HG03469 (cell line): ENCODE measurements around the gene MTX2.

Experiments used
- ATAC-seq: cut with Tn5 transposase; IDR thresholded peaks from one replicate; pipeline ENCODE4 v1.9.1; 2021; ENCODE audit warnings: mild to moderate bottlenecking, moderate library complexity, moderate number of reproducible peaks; ENCODE audit not compliant: unreplicated experiment

Gene MTX2

DNA sequence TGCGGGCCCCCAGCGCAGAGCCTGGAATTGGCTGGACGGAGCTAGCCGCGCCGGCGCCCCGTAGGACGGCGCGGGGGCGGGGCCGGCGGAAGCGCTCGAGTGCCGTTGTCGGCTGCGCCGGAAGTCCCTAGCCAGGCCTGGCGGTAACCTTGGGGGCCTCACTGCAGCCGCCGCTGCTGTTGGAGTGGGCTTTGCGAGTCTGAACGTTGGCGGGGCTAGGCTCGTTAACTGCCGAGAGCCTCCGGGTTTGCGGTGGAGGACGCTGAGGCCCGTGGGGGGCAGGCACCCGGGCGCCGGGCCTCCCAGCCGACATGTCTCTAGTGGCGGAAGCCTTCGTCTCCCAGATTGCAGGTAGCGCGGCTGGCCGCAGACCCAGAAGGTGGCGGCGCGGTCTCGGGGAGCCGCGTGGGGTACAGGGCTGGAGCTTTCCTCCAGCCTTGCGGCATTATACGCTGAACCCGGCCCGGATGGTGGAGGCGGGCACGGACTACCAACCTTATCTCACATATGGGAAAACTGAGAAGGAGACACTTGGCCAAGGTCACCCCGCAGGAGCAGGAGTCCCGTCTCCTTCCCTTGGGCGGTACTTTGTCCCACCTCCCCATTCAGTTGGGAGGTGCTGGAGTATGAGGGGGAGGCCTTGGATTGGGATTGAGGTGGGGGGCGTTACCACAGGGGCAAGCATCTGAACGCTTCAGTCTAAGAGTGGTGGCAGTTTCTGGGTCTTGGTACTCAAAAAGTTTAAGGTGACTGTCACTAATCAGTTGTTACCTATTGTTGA is at the start of gene MTX2:
TSS of gene MTX2 (plus strand) at position 124 of the 781 bp plus-strand sequence. CDS start at position 312, 188 bp downstream.
- peak; percentile 92 for ATAC-seq

GRCh38 chr2:176227874-176228273 is 41.4 kb upstream of the MTX2 start:
- ATAC-seq: no peak

DNA sequence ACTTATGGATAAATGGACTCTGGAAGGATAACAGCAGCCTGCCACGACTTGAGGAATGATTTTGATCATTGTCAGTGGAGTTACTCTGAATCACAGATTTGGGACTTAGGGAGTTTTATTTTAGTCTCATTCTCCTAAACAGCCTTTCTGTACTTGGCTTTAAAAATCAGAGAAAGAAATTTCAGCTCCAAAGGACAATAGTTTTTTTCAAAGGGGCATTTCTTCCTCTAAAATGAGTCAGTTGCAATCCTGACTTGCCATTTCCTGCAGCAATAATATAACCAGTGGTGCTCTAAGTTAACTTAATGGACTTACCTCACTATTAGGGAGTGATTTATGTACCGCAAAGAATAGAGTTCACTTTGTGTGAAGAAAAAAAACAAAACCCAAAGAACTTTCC is 35.1 kb upstream of the MTX2 start:
- ATAC-seq: no peak

- no peak for ATAC-seq
Measured at GRCh38 chr2:176234940-176235339, 34.3 kb upstream of the MTX2 start.

- ATAC-seq: no peak
Measured at GRCh38 chr2:176237456-176237855, 31.8 kb upstream of the MTX2 start.

DNA sequence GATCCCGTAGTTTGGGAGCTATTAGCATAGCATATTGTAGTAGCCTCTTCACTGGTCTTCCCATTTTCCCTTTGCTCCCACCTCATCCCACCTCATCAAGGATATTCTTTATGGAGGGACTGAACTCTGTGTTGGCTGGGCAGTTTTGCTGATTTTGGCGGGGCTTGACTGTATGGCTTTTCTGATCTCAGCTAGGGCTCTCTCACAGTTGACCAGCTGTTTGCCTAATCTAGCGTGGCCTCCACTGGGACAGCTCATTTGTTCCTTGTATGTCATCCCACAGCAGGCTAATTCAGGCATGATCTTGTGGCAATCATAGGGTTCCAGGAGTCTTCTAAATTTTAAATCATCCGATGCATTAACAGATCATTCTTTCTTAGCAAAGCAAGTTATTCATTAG is 30.2 kb upstream of the MTX2 start:
- no peak for ATAC-seq

- ATAC-seq: no peak
Measured at GRCh38 chr2:176240301-176240700, 28.9 kb upstream of the MTX2 start.

DNA sequence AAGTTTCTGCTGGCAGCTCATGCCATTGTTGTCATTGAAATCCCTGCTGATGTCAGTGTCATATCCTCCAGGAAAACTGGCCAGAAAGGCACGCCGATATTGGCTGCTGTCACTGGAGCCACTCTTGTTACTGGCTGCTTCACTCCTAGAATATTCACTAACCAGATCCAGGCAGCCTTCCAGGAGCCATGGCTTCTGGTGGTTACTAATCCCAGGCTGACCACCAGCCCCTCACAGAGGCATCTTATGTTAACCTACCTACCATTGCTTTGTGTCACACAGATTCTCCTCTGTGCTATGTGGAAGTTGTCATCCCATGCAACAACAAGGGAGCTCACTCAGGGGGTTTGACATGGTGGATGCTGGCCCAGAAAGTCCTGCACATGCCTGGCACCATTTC is 27.0 kb upstream of the MTX2 start:
- ATAC-seq: no peak

- no peak for ATAC-seq
Measured at GRCh38 chr2:176246331-176246730, 22.9 kb upstream of the MTX2 start.

DNA sequence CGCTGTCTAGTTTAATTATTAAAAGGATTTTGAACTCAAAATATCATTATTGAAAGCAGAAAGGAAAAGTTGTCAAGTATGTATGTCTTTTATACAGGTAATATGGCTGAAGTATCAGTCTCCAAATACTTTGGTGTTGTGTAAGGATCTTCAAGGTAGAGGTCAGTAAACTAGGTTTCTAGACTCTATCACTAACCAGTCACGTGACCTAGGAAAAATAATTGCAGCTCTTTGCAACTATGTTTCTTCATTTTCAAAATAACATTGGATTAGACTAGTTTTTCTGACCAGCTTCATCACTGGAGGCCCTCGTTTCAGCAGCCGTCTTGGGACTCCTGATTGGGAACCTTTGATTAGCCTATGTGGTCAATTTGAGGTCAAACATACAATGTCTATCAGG is 21.4 kb upstream of the MTX2 start:
- ATAC-seq: no peak

DNA sequence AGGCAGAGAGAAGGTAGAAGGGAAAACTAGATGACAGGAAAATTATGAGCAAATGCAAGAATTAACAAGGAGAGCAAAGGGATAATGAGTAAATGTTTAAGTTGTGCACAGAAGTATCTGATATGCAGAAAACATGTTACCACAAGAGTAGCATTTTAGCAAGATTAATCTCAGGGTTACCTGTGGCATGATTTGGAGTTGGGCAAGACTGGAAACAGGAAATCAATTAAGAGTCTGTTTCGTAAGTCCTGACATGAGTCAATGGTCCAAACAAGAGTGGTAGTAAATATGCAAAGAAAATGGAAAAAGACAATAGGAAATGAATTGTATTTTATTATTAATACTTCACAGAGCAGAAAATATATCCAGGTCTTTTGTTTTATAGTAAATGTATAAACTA is 17.3 kb upstream of the MTX2 start:
- ATAC-seq: no peak

DNA sequence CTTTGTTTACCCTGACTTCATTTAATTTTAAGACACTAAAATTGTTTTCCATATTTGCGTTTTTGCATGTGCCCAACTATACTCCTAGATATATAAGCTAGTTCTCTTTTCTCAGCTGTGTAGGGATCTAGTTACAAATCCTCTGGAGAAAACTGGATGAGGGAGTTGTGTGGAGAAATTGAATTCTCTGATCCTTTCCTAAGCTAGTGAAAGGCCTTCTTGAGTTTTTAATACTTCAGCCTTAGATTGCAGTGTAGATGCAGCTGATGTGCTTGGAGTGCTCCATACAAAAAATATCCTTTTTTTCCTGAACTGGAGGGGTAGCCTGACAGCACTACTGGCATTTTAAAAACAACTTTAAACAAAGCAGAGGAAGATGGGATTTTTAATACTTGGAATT is 8.6 kb upstream of the MTX2 start:
- ATAC-seq: no peak

DNA sequence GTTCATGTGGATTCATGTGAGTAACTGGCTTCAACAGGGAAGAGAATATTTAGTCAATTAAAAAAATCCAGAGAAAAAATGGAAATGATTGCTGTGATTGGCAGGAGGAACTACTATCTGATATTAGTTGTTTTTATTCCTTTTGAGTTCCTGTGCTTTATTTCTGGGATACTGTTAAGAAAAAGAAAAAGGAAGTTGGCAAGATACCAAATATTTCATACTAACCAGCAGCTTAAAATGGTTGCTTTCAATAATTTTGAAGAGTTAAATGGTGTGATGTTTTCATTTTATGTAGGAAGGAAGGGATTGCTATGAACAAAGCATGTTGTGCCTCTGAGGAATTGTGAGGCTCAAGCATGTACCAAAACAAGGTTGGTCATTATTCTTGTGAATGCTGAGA is 8.1 kb upstream of the MTX2 start:
- ATAC-seq: no peak

DNA sequence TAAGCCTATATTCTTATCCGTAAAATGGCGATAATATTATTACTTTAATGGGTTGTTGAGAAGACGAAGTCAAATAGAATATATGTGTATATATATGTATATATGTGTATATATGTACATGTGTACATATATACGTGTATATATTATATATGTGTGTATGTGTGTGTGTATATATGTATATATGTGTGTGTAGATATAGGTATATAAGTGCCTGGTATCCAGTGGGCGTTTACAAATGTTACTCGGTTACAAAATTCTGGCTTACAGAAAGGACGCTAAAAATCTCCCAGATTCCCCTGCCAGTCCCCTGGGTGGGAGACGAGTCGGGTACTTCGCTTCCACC is 295 bp upstream of the MTX2 start:
- no peak for ATAC-seq

DNA sequence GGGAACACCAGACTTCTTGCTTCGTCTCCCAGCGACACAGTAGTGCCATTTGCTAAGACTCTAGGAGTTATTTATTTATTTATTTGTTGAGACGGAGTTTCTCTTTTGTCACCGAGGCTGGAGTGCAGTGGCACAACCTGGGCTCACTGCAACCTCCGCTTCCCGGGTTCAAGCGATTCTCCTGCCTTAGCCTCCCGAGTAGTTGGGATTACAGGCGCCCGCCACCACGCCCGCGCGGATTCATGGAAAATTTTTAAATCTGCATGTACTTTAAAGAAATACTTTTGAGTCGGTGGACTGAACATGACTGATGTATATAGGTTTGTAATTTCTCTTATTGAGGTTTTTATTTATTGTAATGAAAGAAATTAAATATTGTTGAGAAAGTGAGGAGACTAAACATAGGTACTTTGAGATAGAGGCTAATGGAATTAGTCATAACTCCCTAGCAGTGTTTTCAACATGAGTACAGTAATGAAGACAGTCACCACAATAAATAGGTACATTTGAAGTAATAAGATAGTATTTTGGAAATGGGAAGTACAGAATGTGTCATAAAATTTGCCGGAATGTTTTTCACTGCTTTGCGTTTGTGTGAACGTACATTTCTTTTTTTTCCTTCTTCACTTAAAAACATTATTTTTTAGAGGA is 983 bp downstream of the MTX2 start:
- no peak for ATAC-seq

DNA sequence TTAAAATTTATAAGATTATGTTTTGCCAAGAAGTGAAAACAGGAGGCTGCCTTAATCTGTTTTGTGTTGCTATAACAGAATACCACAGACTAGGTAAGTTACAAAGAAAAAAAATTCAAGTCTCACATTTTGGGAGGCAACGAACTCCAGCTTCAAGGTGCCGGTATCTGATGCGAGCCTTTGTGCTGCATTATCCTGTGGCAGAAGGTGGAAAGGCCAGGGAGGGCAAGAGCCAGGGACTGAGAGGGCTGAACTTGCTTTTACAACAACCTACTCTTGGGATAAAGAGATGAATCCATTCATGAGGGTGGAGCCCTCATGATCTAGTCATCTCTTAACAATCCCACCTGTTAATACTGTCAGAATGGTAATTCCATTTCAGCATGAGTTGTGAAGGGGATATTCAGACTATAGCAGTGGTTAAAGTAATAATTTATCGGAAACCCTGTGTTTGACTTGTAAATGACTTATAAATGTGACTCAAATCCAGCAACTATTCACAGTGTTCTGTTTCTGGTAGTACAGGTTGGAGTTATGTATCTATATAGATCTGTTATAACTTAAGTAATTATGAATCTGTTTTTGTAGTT is 3.7 kb downstream of the MTX2 start:
- ATAC-seq: no peak

DNA sequence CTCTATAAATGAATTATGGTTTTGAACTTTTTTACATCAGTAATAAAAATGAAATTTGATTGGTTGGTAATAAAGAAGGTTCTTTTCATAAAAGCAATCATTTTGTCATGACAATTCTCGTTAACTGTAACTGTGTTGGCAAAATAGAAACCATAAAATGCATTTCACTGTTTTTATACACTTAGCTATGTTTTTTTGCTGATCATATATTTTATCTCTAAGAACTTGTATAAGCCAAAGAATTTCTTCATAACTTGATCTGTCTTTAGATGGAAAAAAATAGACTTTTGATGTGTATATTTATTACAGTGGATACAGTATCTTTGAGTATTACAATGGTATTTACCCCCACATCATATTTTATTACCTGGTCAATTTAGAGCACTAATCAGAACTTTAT is 9.7 kb downstream of the MTX2 start:
- ATAC-seq: no peak

GRCh38 chr2:176280156-176280555 is 10.9 kb downstream of the MTX2 start:
- no peak for ATAC-seq

DNA sequence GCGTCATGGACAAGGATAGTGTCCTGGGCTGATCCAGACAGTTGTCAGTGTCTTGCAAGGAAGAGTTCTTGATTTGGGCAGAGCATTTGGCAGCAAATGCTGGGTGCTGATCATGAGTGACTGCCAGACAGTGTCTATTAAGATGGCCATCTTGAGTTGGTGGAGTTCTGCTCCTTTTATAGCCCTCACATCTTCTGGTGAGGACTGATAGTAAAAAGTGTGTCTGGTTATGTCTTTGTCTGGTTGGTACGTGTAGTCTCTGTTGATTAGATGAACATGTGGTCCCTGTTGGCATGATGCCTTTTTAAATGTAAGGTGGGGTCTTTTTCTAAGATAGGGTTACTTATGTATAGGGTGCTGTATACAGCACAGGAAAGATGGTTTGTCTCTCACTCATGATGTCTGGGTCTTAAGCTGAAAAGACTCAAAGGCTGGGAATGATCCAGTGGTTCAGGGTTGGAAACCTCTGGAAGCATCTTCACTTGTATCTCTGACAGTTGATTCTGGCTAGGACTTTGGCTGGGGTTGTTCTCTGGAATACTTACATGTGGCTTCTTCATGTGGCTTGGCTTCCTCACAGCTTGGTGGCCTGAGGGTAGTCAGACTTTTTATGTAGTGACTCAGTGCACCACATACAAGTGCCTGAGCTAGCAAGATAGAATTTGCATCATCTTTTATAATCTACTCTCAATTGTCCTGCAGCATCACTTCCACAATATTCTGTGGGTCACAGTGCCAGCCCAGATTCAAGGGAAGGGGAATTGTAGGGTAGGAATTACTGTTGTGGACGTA is 11.8 kb downstream of the MTX2 start:
- no peak for ATAC-seq

DNA sequence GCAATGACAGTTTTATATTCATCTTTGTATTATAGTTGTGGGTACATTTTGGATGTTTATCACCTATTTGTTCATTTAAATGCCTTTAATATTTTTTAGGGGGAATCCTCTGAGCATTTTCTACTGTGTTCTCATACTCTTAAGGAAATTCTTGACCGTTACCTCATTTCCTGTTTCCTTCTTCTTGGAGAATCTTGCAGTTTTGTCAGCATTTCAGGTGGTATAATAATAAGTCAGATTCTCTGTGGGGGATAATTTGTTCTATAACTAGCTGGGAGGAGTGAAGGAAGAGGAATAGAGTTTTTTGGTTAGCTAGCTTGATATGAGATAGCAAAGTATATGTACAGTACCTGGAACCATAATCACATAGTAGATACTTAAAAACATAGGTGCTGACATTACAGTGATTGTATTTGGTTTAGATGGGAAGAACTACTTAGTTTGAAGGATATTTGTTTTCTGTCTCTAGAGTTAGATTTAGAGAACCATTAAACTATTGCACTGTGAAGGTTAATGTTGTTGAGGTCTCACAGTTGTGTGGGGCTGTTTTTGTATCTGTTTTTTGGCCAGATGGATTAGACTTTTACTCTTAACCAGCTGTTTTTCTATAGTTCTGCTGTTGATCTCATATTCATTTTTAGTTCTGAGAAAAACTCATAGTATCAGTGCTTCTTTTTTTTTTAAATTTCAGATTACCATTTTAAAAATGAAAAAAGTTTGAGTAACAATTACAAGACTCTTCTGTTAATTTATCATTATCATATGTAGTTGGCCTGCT is 14.2 kb downstream of the MTX2 start:
- ATAC-seq: no peak
